Eye (tissue), 1 donor: ENCODE data around the gene TFDP2.
A peak's percentile ranks its signal among the peaks of the same experiment; 100 is the strongest.
"Not testable (repeated sequence)": the region's sequence is repeated elsewhere in the genome, so short reads cannot be mapped to it uniquely, and the experiment has no call there.

Source experiments
- DNase-seq: peaks from one replicate; pipeline ENCODE4 v3.0.0-alpha.2; 2015

Gene TFDP2

GRCh38 chr3:142127941-142128658 lies 21.2 kb downstream of the TFDP2 start:
- peak; percentile 24 for DNase-seq

GRCh38 chr3:142124243-142124642 lies 25.1 kb downstream of the TFDP2 start:
- DNase-seq = no peak

GRCh38 chr3:142120707-142121106 lies 28.6 kb downstream of the TFDP2 start:
- peak; percentile 40 for DNase-seq

GRCh38 chr3:142118911-142119310 lies 30.4 kb downstream of the TFDP2 start:
- DNase-seq = no peak

GRCh38 chr3:142117056-142117851 lies 32.1 kb downstream of the TFDP2 start:
- DNase-seq = no peak

GRCh38 chr3:142115867-142116668 lies 33.3 kb downstream of the TFDP2 start:
- DNase-seq = no peak

- no peak for DNase-seq
Observed at GRCh38 chr3:142112601-142113000, 36.7 kb downstream of the TFDP2 start.

- DNase-seq = peak; percentile 82
Observed at GRCh38 chr3:142106548-142106947, 42.8 kb downstream of the TFDP2 start.

GRCh38 chr3:142105991-142106390 lies 43.4 kb downstream of the TFDP2 start:
- DNase-seq = peak; percentile 15

GRCh38 chr3:142104763-142105162 lies 44.6 kb downstream of the TFDP2 start:
- peak; percentile 7 for DNase-seq

GRCh38 chr3:142098964-142099363 lies 50.4 kb downstream of the TFDP2 start:
- no peak for DNase-seq

- no peak for DNase-seq
Observed at GRCh38 chr3:142097099-142097843, 52.1 kb downstream of the TFDP2 start.

- no peak for DNase-seq
Observed at GRCh38 chr3:142095841-142096240, 53.5 kb downstream of the TFDP2 start.

- DNase-seq = not testable (repeated sequence)
Observed at GRCh38 chr3:142088925-142089324, 60.4 kb downstream of the TFDP2 start.

- no peak for DNase-seq
Observed at GRCh38 chr3:142088522-142088921, 60.8 kb downstream of the TFDP2 start.

- DNase-seq = no peak
Observed at GRCh38 chr3:142087676-142088075, 61.7 kb downstream of the TFDP2 start.

GRCh38 chr3:142086581-142087090 lies 62.7 kb downstream of the TFDP2 start:
- DNase-seq = no peak

- DNase-seq = no peak
Observed at GRCh38 chr3:142081178-142081577, 68.2 kb downstream of the TFDP2 start.

GRCh38 chr3:142077859-142078500 lies 71.4 kb downstream of the TFDP2 start:
- DNase-seq = no peak

GRCh38 chr3:142077155-142077858 lies 72.0 kb downstream of the TFDP2 start:
- DNase-seq = no peak

- not testable (repeated sequence) for DNase-seq
Observed at GRCh38 chr3:142075656-142076055, 73.7 kb downstream of the TFDP2 start.
